ENCODE data around the gene METTL22. TPM values are rescaled to one million over a fixed set of nuclear protein-coding genes. Genes with fewer than 3 reads are reported as not detected.
A peak's percentile ranks its signal among the peaks of the same experiment; 100 is the strongest.

METTL22 gene
- total and polyA plus RNA-seq, 2 donors (not counting 1 experiment from before 2014, with no cell fraction given) = 49.5 to 62.9 TPM

DNA sequence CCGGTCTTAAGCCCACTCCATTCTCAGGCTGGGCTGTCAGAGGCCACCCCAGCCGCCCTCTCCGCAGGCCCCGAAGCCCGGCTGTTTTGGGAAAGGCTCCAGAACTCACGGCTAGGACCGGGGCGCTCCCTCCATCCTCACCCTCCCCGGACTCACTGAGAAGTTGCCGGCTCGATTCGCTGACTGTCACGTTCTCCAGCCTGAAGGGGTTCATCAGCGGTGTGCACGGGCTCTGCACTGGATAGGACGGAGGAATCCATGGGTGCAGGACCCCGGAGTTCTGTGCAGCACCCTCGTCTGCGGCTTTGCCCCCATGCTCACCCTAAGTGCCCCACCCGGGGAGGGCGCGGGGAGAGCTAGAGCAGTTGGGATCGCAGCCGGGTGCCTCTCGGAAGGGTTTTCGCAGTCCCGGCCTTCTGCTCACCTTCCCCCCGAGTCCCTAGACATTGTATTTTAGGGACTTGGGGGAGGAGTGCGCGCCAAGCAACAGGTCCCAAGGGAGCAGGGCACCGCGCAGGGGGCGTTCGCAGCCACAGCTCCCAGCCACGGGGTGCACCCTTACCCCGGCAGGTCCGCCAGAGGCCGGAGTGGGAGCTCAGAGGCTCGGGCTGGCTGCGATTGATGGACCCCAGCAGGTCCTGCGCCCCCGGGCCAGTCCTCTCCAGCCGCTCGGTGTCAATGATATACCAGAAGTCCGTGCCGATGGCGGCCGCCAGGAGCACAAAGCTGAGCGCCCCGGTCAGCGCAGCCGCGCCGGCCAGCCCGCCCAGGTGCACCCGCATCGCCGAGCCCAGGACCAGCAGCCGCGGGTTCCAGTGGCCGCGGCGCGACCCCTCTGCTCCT is 32.2 kb upstream of the METTL22 start:
- intact Hi-C loops (cut with micrococcal nuclease) = no loop called here
- H2AFZ ChIP-seq (ENCODE audit: insufficient read depth, low read depth, low read length, poor library complexity, severe bottlenecking) = peak overlapping the region; percentile 19
- H3K27ac ChIP-seq (ENCODE audit: low read length in 2 of 2) = no peak overlapping the region
- ATAC-seq (ENCODE audit: low read depth) = no peak
- no peak for TF ChIP-seq EZH2 (IDR thresholded peaks at IDR 0.05; ENCODE audit: borderline replicate concordance, insufficient read depth, low read depth, low read length, poor library complexity, severe bottlenecking)
- TF ChIP-seq CTCF (IDR thresholded peaks at IDR 0.05) = no peak
- peaks cover 0 to 14% (median 0%) of the 10 kb centered on the region in 3 donors for H3K9me3 ChIP-seq (ENCODE audit: control extremely low read depth in 1 of 3, control insufficient read depth in 2 of 3, insufficient read depth in 1 of 3, low read length in 2 of 3)
- H3K4me3 ChIP-seq (ENCODE audit: control extremely low read depth in 1 of 5, extremely low read depth in 1 of 5, insufficient read depth in 1 of 5, low read depth in 2 of 5, low read length in 4 of 5) = no peak overlapping the region
- H3K4me2 ChIP-seq (replicated peaks; ENCODE audit: low read depth, low read length, poor library complexity, severe bottlenecking) = peak overlapping the region; percentile 55
- H3K79me2 ChIP-seq (ENCODE audit: control insufficient read depth, insufficient read depth, low read length) = no peaks in the 10 kb centered on the region
- POLR2A ChIA-PET = no interaction called here
- WGBS (ENCODE audit: insufficient coverage) = 5% methylated on average over 64 of the region's 64 CpGs
- H3K9ac ChIP-seq (ENCODE audit: low read length) = no peak overlapping the region
- H3K4me3 Mint-ChIP-seq = peak overlapping the region; percentile 29
- no peak overlapping the region for H3K27ac Mint-ChIP-seq
- H3K4me1 Mint-ChIP-seq = peaks cover 12% of the 10 kb centered on the region
- no peaks in the 10 kb centered on the region for H3K36me3 ChIP-seq (replicated peaks in 1 of 2; ENCODE audit: control extremely low read depth in 1 of 2, control insufficient read depth in 1 of 2, extremely low read depth in 1 of 2, insufficient read depth in 2 of 2, low read length in 1 of 2)
- H3K4me1 ChIP-seq (ENCODE audit: control insufficient read depth in 2 of 2, insufficient read depth in 2 of 2, low read length in 2 of 2) = peaks cover 16 to 19% of the 10 kb centered on the region in 2 donors
- peaks cover 0 to 47% (median 21%) of the 10 kb centered on the region in 4 experiments for H3K27me3 ChIP-seq (replicated peaks in 1 of 4; ENCODE audit: control extremely low read depth in 1 of 4, control insufficient read depth in 3 of 4, insufficient read depth in 4 of 4, low read length in 3 of 4)
- DNase-seq = no peak
- CTCF ChIA-PET = no interaction called here
- no peaks in the 10 kb centered on the region for H3K9me3 Mint-ChIP-seq (ENCODE audit: insufficient read depth)
- peaks cover 35% of the 10 kb centered on the region for H3K27me3 Mint-ChIP-seq
- no peaks in the 10 kb centered on the region for H4K20me1 ChIP-seq (ENCODE audit: control insufficient read depth, insufficient read depth, low read length, poor library complexity, severe bottlenecking)

All from B cell (primary cell).